ENCODE data around the gene PTGES3L. TPM values are rescaled to one million over a fixed set of nuclear protein-coding genes. Genes with fewer than 3 reads are reported as not detected.
"Not testable (repeated sequence)": the region's sequence is repeated elsewhere in the genome, so short reads cannot be mapped to it uniquely, and the experiment has no call there.

Gene PTGES3L
- total RNA-seq, 2 donors from 2014 or later: 0.36 to 0.95 TPM

DNA sequence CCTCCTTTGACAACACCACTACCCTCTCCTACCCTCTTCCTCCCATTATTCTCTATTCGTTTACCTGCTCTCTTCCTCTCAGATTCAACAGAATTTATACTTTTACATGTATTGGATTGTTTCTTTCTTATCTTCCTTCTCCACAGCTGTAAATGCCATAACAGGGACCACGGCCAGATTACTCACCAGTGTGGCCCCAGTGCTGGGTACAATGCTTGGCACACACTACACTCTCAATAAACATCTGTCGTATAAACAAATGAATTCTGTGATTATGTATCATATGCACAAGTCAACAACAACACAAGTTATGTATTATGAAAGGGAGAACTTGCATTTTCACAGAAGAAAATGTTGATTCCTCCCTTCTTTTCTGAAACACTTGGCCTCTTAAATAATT lies 35.7 kb downstream of the PTGES3L start:
- Mint-ChIP-seq H3K27me3 (ENCODE audit: low read depth) (peaks cover 7% of the 10 kb centered on the region), H3K4me1 (ENCODE audit: low read depth) (no peaks in the 10 kb centered on the region), H3K9me3 (no peaks in the 10 kb centered on the region), H3K27ac (peak overlapping the region; percentile 55), H3K36me3 (ENCODE audit: insufficient read depth in 2 of 2) (peaks cover 0 to 2% of the 10 kb centered on the region in 2 donors), H3K4me3 (no peak overlapping the region)
- no peak for ATAC-seq (replicated peaks in 1 of 2)
- DNase-seq: no peak

DNA sequence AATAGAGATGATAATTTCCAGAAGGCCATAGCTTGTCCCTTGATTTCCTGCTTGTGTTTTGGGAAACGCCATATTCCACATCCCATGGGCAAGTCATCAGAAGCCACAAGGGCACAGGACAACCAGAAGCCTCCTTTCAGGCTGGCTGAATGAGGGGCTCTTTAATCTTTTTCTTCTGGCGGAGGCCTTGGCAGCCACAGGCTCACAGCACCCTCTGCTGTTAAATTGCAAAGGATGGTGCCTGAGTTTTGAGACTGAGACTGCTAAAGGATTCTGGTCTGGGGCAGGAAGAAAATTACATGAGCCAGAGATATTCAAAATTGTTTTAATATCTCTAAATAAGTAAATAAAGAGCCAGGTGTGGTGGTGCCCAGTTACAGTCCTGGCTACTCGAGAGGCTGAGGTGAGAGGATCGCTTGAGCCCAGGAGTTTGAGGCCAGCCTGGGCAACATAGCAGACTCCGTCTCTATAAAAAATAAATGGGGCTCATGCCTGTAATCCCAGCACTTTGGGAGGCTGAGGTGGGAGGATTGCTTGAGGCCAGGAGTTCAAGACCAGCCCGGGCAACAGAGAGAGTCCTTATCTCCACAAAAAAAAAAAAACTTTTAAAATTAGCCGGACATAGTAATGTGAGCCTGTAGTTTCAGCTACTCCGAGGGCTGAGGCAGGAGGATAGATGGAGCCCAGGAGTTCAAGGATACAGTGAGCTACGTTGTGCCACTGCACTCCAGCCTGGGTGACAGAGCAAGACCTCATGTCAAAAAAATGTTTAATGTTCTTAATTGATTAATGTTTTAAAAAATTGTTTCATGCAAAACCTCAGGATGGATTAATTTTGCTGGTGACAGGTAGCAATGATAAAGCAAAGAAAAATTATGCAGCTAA lies 41.9 kb downstream of the PTGES3L start:
- H3K27ac Mint-ChIP-seq: no peak overlapping the region
- peak; percentile 60 to 62 for ATAC-seq (replicated peaks in 1 of 2)
- H3K27me3 Mint-ChIP-seq (ENCODE audit: low read depth): peaks cover 7% of the 10 kb centered on the region
- H3K4me1 Mint-ChIP-seq (ENCODE audit: low read depth): no peaks in the 10 kb centered on the region
- H3K4me3 Mint-ChIP-seq: no peak overlapping the region
- peak; percentile 35 to 41 for DNase-seq
- no peaks in the 10 kb centered on the region for H3K9me3 Mint-ChIP-seq
- no peaks in the 10 kb centered on the region for H3K36me3 Mint-ChIP-seq (ENCODE audit: insufficient read depth in 2 of 2)

DNA sequence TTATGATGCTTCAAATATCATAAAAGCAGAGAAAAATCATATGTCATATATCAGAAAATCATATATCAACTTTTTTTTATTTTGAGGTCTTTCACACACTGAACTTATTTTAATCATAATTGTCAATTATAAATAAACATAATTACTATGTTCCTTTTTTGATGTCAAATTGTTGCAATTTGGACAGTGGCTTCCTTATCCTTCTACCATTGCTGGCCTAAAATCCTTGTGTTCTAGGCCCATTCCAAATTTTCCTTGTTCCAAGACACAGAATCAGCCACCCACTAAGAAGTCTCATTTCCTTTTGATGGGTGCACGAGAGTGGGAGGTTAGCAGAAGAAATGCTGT lies 50.4 kb downstream of the PTGES3L start:
- Mint-ChIP-seq H3K36me3 (ENCODE audit: insufficient read depth in 2 of 2) (no peaks in the 10 kb centered on the region), H3K9me3 (no peaks in the 10 kb centered on the region), H3K4me3 (peak overlapping the region in 1 of 2 donors; percentile 52), H3K27ac (no peak overlapping the region), H3K27me3 (ENCODE audit: low read depth) (peaks cover 4% of the 10 kb centered on the region), H3K4me1 (ENCODE audit: low read depth) (peaks cover 24% of the 10 kb centered on the region)
- ATAC-seq (replicated peaks in 1 of 2): no peak
- DNase-seq: no peak

GRCh38 chr17:42928714-42929496 lies 51.0 kb downstream of the PTGES3L start:
- Mint-ChIP-seq H3K4me1 (ENCODE audit: low read depth) (peaks cover 24% of the 10 kb centered on the region), H3K27me3 (ENCODE audit: low read depth) (peaks cover 4% of the 10 kb centered on the region), H3K27ac (peak overlapping the region; percentile 49), H3K4me3 (peak overlapping the region; percentile 52 to 57), H3K36me3 (ENCODE audit: insufficient read depth in 2 of 2) (no peaks in the 10 kb centered on the region), H3K9me3 (no peaks in the 10 kb centered on the region)
- ATAC-seq (replicated peaks in 1 of 2): peak; percentile 94 to 96
- DNase-seq: peak; percentile 52 to 54

GRCh38 chr17:42924891-42925290 lies 55.0 kb downstream of the PTGES3L start:
- peaks cover 31% of the 10 kb centered on the region for H3K27me3 Mint-ChIP-seq (ENCODE audit: low read depth)
- ATAC-seq (replicated peaks in 1 of 2) (no peak), DNase-seq (no peak)
- H3K9me3 Mint-ChIP-seq: no peaks in the 10 kb centered on the region
- H3K27ac Mint-ChIP-seq: no peak overlapping the region
- H3K4me3 Mint-ChIP-seq: no peak overlapping the region
- peaks cover 18% of the 10 kb centered on the region for H3K4me1 Mint-ChIP-seq (ENCODE audit: low read depth)
- H3K36me3 Mint-ChIP-seq (ENCODE audit: insufficient read depth in 2 of 2): no peaks in the 10 kb centered on the region

GRCh38 chr17:42923472-42923871 lies 56.4 kb downstream of the PTGES3L start:
- H3K36me3 Mint-ChIP-seq (ENCODE audit: insufficient read depth in 2 of 2); H3K4me1 Mint-ChIP-seq (ENCODE audit: low read depth); DNase-seq; H3K9me3 Mint-ChIP-seq; ATAC-seq (replicated peaks in 1 of 2); H3K4me3 Mint-ChIP-seq; H3K27ac Mint-ChIP-seq: not testable (repeated sequence)
- H3K27me3 Mint-ChIP-seq (ENCODE audit: low read depth): peaks cover 42% of the 10 kb centered on the region

DNA sequence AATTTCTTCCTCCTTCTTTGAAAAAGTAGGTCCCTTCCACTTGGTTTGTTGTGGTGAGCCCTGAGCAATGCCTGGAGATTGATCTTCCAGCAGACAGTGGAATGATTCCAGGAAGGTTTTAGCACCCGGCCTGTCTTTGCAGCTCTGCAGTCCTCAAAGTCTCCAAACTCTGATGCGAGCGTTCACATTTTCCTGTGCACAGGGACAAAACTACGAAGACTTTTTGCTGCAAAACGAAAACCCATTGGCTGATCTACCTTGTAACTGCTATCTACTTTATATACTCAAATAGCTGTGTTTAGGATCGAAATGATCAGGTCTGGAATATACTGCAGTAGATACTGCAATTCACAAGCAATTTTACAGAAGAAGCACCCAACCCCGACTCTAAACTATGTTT lies 57.6 kb downstream of the PTGES3L start:
- Mint-ChIP-seq H3K27me3 (ENCODE audit: low read depth) (peaks cover 46% of the 10 kb centered on the region), H3K9me3 (no peaks in the 10 kb centered on the region), H3K4me1 (ENCODE audit: low read depth) (no peaks in the 10 kb centered on the region), H3K27ac (no peak overlapping the region), H3K4me3 (no peak overlapping the region), H3K36me3 (ENCODE audit: insufficient read depth in 2 of 2) (no peaks in the 10 kb centered on the region)
- DNase-seq (no peak), ATAC-seq (replicated peaks in 1 of 2) (no peak)

DNA sequence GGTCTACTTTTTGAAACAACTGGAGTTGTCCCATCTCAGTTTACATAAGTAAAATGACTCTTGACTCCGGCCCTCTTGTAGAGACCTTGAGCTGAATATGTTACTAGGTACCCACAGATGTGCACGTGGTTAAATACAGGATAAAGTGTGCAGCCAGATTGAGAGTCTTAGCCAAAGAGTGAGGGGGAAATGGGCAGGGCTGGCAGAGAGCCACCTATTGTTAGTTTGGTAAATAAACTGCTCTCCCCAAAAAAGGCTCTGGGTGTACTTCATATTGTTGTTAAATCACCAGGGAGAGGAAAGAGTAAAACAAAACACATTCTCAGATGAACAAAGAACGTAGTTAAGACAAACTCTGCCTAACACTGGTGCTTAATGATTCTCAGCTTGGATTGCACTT lies 59.0 kb downstream of the PTGES3L start:
- Mint-ChIP-seq H3K9me3 (no peaks in the 10 kb centered on the region), H3K4me1 (ENCODE audit: low read depth) (no peaks in the 10 kb centered on the region), H3K27me3 (ENCODE audit: low read depth) (peaks cover 47% of the 10 kb centered on the region), H3K4me3 (no peak overlapping the region), H3K27ac (no peak overlapping the region), H3K36me3 (ENCODE audit: insufficient read depth in 2 of 2) (no peaks in the 10 kb centered on the region)
- no peak for DNase-seq
- ATAC-seq (replicated peaks in 1 of 2): no peak

- DNase-seq: no peak
- no peak overlapping the region for H3K4me3 Mint-ChIP-seq
- no peak overlapping the region for H3K27ac Mint-ChIP-seq
- ATAC-seq (replicated peaks in 1 of 2): no peak
- no peaks in the 10 kb centered on the region for H3K9me3 Mint-ChIP-seq
- H3K4me1 Mint-ChIP-seq (ENCODE audit: low read depth): no peaks in the 10 kb centered on the region
- no peaks in the 10 kb centered on the region for H3K36me3 Mint-ChIP-seq (ENCODE audit: insufficient read depth in 2 of 2)
- peaks cover 47% of the 10 kb centered on the region for H3K27me3 Mint-ChIP-seq (ENCODE audit: low read depth)
Observed at GRCh38 chr17:42920106-42920900, 59.6 kb downstream of the PTGES3L start.

- H3K36me3 Mint-ChIP-seq (ENCODE audit: insufficient read depth in 2 of 2); H3K4me3 Mint-ChIP-seq; H3K4me1 Mint-ChIP-seq (ENCODE audit: low read depth); H3K27ac Mint-ChIP-seq; H3K9me3 Mint-ChIP-seq; DNase-seq; ATAC-seq (replicated peaks in 1 of 2): not testable (repeated sequence)
- H3K27me3 Mint-ChIP-seq (ENCODE audit: low read depth): peaks cover 43% of the 10 kb centered on the region
Observed at GRCh38 chr17:42919522-42920077, 60.3 kb downstream of the PTGES3L start.

- no peak for DNase-seq
Observed at GRCh38 chr17:42918902-42919521, 60.9 kb downstream of the PTGES3L start.

More at GRCh38 chr17:42918902-42919521, 60.9 kb downstream of the PTGES3L start:
- peaks cover 43% of the 10 kb centered on the region for H3K27me3 Mint-ChIP-seq (ENCODE audit: low read depth)
- no peak for ATAC-seq (replicated peaks in 1 of 2)
- no peak overlapping the region for H3K27ac Mint-ChIP-seq
- no peaks in the 10 kb centered on the region for H3K36me3 Mint-ChIP-seq (ENCODE audit: insufficient read depth in 2 of 2)
- no peak overlapping the region for H3K4me3 Mint-ChIP-seq
- H3K4me1 Mint-ChIP-seq (ENCODE audit: low read depth): no peaks in the 10 kb centered on the region
- H3K9me3 Mint-ChIP-seq: no peaks in the 10 kb centered on the region
